DMS53 treated with DMSO at 0.1 percent for 48 hours (cell line): ENCODE measurements around the gene ABHD12B.
A peak's percentile ranks its signal among the peaks of the same experiment; 100 is the strongest.
"Not testable (repeated sequence)": the region's sequence is repeated elsewhere in the genome, so short reads cannot be mapped to it uniquely, and the experiment has no call there.

Experiments
- DNase-seq: peaks from one replicate; lab custom pipeline; 2025; ENCODE audit not compliant: unreplicated experiment; lab: John Stamatoyannopoulos, UW

The ABHD12B gene

GRCh38 chr14:50935126-50936015 is 63.5 kb downstream of the ABHD12B start:
- no peak for DNase-seq

GRCh38 chr14:50936016-50936340 is 64.1 kb downstream of the ABHD12B start:
- DNase-seq = no peak

- no peak for DNase-seq
Measured at GRCh38 chr14:50936882-50937281, 65.0 kb downstream of the ABHD12B start.

DNA sequence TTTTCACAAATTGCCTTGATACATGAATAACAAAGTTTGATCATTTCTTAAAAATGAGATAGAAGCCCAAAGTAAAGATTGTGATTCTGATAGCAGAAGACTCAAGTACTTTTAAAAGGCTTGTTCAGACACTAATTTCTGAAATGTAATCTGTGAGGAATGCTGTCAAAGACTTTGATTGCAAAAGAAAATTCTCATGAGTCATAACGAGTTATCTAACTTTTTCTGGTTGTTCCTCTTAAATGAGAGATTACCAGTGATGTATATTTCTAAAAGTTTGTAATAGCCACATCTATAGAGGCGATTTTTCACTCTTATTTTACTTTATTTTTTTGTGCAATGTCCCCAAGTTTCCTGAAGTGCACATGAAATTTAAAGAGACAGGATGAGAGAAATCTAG is 65.5 kb downstream of the ABHD12B start:
- no peak for DNase-seq

DNA sequence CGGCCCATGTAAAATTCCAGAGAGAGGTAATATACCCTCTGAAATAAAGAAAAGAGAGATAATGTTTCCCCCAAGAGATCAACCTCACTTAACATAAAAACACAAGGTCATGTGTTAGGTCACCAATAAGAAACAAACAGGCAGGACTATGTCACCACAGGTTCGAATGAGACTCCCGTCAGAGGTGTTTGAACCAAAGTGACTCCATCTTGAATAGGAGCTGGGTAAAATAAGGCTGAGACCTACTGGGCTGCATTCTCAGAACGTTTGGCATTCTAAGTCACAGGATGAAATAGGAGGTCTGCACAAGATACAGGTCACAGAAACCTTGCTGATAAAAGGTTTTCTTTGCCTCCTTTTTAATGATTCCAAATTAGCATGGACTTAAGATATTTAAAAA is 65.9 kb downstream of the ABHD12B start:
- DNase-seq = no peak

DNA sequence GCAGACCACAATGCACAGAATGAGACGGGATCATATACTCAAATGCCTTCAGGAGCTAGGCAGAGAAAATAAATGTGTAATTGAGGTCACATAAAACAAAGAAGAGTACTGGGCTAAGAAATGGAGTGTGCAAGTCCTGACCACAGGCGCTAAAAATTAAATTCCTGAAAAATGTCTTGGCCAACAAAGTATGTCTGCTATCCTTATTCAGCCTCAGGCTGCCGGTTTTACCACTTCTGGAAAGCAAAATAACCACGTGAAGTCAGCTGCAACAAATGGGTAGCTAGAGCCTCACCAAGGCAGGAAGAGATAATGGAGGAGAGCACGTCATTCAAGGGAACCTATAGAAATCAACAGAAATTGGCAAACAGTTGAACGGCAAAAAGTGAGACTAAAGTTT is 69.3 kb downstream of the ABHD12B start:
- DNase-seq = no peak

- DNase-seq = not testable (repeated sequence)
Measured at GRCh38 chr14:50941638-50942037, 69.8 kb downstream of the ABHD12B start.

DNA sequence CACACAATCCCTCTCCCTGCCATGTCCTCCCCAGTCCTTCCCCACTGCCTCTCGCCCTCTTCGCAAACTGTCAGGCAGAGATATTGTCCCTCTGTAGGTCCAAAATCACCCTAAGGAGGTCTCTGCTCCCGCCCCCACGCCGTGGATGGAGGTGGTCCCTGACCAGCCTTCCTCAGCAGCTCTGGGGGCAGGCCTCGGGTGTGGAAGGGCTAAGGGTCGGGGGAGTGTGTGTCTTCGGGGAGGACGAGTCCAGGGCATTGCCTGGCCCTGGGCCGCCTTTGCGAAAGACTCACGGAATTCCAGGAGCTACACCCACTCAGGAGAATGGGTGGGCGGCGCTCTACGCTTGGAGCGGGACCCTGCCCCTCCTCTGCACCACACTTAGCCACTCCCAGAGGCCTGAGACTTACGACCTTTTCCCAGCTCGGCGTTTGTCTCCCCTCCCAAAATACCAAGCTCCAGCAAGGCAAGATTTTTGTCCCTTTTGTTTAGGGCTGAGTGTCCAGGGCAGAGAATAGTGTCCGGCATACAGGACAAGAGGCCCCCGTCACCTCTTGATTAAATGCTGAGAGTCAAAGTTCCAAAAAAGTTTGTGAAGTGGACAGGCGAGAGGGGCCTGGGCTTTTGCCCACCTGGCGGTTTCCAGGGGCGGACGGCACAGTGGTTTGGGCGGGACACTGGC is 71.5 kb downstream of the ABHD12B start:
- DNase-seq = no peak

DNA sequence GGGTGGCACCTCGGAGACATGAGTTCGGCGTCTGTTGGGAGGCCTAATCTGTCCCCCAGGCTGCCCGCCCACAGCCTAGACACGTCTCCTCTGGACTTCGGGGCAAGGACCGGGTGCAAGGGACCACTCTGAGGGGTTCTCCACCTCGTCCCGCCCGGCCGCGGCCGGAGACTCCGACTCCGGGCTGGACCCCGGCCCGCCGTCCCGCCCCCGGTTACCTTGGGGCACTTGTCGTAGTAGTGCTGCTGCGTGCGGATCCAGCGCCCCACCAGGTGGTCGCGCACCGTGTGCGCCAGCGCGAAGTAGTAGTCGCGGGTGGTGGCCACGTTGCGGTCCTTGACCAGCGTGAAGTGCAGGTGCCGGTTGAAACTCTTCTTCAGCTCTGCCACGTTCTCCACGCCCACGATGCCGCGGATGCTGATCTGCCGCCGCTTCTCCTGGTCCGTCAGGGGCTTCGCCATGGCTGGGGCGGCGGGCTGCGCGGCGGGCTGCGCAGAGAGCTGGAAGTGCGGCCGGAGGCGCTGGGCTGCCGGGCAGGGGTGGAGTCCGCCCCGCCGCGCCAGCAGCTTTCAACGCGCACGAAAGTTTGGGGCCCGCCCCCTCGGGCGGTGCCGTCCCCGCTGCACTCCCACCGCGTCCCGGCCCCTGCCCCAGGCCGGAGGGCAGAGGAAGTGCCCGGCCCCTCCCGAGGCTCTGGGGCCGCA is 72.2 kb downstream of the ABHD12B start, which contains the start of gene PYGL:
Gene PYGL (minus strand): TSS at position 541 of the 704 bp plus-strand sequence. CDS start 80 bp downstream, at position 461.
- no peak for DNase-seq

DNA sequence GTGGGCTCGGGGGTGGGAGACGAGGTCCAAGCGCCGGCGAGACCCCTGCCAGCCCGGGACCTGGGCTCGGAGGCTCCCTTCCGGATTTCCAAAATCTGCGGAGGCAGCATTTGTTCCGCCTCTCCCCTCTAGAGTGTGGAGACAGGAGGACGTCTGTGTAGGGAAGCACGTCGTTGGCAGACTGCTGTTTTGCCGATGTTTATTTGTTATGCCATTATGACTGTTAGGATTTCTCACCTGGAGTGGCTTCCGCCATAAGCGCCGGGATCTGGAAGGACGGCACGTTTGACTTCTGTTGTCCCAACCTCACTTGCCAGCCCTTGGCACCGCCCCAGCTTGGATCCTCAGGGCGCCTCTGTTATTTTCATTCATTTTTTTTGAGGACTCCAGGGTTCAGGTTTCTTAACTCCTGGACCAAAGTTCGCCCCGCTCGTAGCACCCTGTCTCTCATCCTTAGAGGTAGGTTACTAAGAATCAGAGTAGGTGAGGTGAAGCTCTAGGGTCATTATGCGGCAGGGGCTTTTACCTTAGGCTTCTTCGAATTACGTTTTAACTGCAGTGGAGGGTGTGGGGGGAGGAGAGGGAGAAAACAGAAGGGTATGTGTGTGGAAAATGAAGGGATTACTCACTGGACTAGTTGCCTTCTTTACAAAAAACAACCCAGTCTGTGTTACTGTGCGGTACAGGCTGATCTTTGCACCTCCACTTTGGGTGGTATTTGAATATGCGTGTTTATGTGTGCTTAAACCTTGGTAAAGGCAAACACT is 73.0 kb downstream of the ABHD12B start:
- DNase-seq = peak; percentile 26

DNA sequence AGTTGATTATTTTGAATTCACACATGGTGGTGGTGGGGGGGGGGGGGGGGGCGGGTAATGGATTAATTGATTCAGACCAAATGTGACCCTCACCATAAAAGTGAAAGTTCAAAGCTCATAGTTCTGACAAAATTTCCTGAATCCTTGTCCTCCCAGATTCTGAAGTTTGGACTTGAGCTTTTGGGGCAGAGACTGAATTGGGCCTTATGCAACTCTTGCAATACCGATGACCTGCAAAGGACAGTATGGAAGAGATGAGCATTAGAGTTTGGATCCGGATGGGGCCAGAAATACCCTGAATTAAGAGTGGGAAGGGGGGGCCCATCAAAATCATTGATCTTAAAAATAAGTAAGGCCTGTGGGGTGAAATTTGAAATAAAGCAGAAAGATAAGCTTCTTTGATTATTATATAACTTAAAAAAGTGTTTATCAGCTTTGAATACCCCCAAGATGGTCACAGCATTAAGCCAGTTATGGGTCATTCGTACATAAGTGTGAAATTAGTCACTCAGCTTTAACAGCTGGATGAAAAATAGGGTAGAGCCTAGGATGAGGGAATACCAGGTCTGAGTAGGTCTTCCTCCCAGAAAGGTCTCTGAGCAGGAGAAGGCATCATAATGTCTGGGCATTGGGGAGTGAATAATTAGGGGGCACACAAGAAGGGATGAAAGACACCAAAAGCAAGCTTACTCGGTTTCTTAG is 74.5 kb downstream of the ABHD12B start:
- DNase-seq = no peak

- no peak for DNase-seq
Measured at GRCh38 chr14:50947446-50947845, 75.6 kb downstream of the ABHD12B start.

DNA sequence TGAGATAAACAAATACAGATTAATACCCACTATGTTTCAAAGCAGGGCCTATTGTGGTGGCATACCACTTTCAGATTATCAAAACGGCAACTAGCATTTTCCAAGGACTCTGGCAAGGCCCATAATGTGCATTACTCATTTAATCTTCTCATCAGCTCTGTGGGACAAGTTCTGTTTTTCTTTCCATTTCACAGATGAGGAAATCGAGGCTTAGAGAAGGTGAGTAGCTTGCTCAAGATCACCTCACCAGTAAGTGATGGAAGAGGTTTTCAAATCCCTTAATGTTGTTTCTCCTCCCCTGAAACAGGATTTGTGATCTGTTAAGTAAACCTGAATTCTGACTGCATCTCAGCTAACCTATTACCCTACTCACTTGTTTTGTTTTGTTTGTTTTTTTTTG is 76.4 kb downstream of the ABHD12B start:
- DNase-seq = no peak

GRCh38 chr14:50951032-50951431 is 79.2 kb downstream of the ABHD12B start:
- DNase-seq = no peak

- DNase-seq = no peak
Measured at GRCh38 chr14:50953502-50953901, 81.6 kb downstream of the ABHD12B start.
